Left cardiac atrium (tissue), 4 donors: ENCODE data around the gene ZNF682. TPM values are rescaled to one million over a fixed set of nuclear protein-coding genes. Genes with fewer than 3 reads are reported as not detected.
"Not testable (repeated sequence)": the region's sequence is repeated elsewhere in the genome, so short reads cannot be mapped to it uniquely, and the experiment has no call there.

ENCODE experiments used
- ATAC-seq, 2 donors: fragments of 200-7000 bp; cut with Tn5 transposase; one replicate each; pipeline ENCODE4 v1.9.1; 2020; ENCODE audit warnings: mild to moderate bottlenecking in 2 of 2, moderate library complexity in 2 of 2
- DNase-seq: peaks from one replicate; pipeline ENCODE4 v3.0.0-alpha.2; 2020
- intact Hi-C, 2 donors: fragments of 100-400 bp; cut with DNase I; formaldehyde crosslinking; loops; one replicate each; pipeline versions ENCODE4 v1.14.1 to v1.15.1; 2022 to 2023
- total RNA-seq, 2 donors: library from RNA; stranded (reverse); fragmentation: NEBNext Ultra II Directional; extraction: Animal tissue kit (Norgen Biotek cat#: 25700); gene quantifications; one replicate each; pipeline ENCODE4 v1.2.1, GENCODE V29; 2021
- donor health status: DM: no; HTN: yes; CAD: no.
- donor health status: DM: no; HTN: yes; CAD: no; lungs with severe emphysema.
- donor health status: DM: yes; HTN: yes; CAD: no.
- donor health status: Dilated cardiomyopathy.

Gene ZNF682
- total RNA-seq, 2 donors from 2014 or later, result 3.5 to 3.7 TPM

- DNase-seq (no peak), ATAC-seq (no peak)
- intact Hi-C loops, result no loop called here
Measured at GRCh38 chr19:20035935-20036334, 3.4 kb downstream of the ZNF682 start.

GRCh38 chr19:20028611-20029010 is 10.7 kb downstream of the ZNF682 start:
- no peak for ATAC-seq
- intact Hi-C loops, result no loop called here
- no peak for DNase-seq

GRCh38 chr19:20005741-20006140 is 33.6 kb downstream of the ZNF682 start:
- no peak for DNase-seq
- ATAC-seq, result no peak
- intact Hi-C loops, result no loop called here

- DNase-seq (peak; percentile 26), ATAC-seq (no peak)
- intact Hi-C loops, result no loop called here
Measured at GRCh38 chr19:19997656-19998268, 41.5 kb downstream of the ZNF682 start.

GRCh38 chr19:19966862-19967261 is 72.4 kb downstream of the ZNF682 start:
- intact Hi-C loops, result no loop called here
- no peak for ATAC-seq
- DNase-seq, result no peak

- intact Hi-C loops, ATAC-seq: not testable (repeated sequence)
Measured at GRCh38 chr19:19966126-19966525, 73.2 kb downstream of the ZNF682 start.

DNA sequence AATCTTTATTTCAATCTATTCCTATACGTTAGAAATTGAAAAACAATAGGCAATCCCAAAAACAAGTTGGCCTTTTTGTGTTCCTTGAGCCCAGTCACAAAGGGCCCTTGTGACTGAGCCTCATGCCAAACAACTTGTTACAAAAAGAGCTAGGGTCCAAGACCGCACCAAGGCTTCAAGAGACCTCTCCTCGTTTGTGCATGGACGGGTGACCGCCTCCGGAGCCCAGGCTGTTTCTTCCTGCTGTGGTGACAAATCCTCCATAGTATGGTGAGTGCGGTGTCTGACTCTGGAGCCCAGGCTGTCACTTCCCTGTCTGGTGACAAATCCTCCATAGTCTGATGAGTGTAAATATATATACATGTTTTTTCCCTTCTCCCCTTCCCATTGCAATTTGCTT is 74.9 kb downstream of the ZNF682 start:
- no peak for ATAC-seq
- intact Hi-C loops, result no loop called here
- DNase-seq, result no peak

More at GRCh38 chr19:19966126-19966525, 73.2 kb downstream of the ZNF682 start:
- DNase-seq, result not testable (repeated sequence)

GRCh38 chr19:19959151-19959799 is 80.0 kb downstream of the ZNF682 start:
- DNase-seq, result peak; percentile 76
- not testable (repeated sequence) for ATAC-seq
- intact Hi-C loops, result loop anchor here in 1 of 2 donors (5.0 kb wide), 1 partner anchor 427 kb away; no protein-coding TSS in a partner anchor

DNA sequence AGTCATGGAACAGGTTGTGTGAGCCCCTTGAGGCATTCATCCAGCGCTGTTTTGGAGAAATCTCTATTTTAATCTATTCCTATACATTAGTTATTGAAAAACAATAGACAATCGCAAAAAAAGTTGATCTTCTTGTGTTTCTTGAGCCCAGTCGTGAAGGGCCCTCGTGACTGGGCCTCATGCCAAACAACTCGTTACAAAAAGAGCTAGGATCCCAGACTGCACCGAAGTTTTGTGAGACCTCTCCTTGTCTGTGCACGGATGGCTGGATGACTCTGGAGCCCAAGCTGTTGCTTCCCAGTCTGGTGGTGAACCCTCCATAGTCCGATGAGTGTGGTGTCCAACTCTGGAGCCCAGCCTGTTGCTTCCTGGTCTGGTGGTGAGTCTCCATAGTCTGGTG is 81.5 kb downstream of the ZNF682 start:
- ATAC-seq, DNase-seq: not testable (repeated sequence)
- intact Hi-C loops, result loop anchor here in 1 of 2 donors (5.0 kb wide), 1 partner anchor 425 kb away; no protein-coding TSS in a partner anchor

DNA sequence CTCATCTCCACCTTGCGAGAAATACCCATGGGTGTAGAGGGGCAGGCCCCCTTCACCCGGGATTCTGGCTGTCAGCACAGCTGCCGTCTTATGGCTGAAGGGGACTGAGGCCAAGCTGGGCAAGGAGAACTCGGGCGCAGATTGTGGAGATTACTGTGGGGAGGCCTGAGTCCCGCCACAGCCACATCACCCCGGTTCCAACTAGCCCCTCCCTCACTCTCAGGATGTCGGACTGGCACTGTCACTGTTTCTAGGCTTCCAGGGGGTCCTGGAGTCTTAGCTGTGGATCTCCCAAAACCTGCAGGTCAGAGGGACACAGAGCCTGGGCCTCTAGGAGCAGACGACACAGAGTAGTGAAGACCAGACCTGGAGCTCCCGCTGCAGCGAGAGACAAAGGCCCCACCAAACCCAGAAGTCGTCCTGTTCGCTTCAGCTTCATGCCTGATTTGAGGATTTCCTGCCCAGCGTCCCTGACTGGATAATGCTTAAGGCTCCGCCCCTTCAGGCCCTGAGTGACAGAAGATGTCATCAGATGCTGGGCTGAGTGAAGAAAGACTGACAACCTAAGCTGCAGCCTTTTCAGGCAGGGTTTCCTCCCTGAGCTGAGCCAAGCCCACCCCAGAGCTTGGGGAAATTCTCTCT is 82.8 kb downstream of the ZNF682 start:
- ATAC-seq, result no peak
- DNase-seq, result no peak
- intact Hi-C loops, result loop anchor here in 1 of 2 donors (5.0 kb wide), 1 partner anchor 424 kb away; no protein-coding TSS in a partner anchor

GRCh38 chr19:19955208-19955607 is 84.1 kb downstream of the ZNF682 start:
- ATAC-seq (no peak), DNase-seq (no peak)
- intact Hi-C loops, result loop anchor here in 1 of 2 donors (5.0 kb wide), 1 partner anchor 423 kb away; no protein-coding TSS in a partner anchor

Other genes with a start within 250 kb of the ZNF682 start
- gene ZNF506, start 217.8 kb downstream of the ZNF682 start, total RNA-seq, result 10 to 100 TPM; 12.5 to 12.8 TPM
- 1 to 10 TPM; 6.3 to 8.2 TPM for gene ZNF253, start 173.6 kb downstream of the ZNF682 start, total RNA-seq
- 1 to 10 TPM; 2.7 to 3.4 TPM for gene ZNF93, start 138.6 kb downstream of the ZNF682 start, total RNA-seq
- 1 to 10 TPM; 1.7 to 2.0 TPM for gene ZNF90, start 38.5 kb upstream of the ZNF682 start, total RNA-seq
- 1 to 10 TPM; 3.0 to 3.2 TPM for gene ZNF486, start 127.7 kb upstream of the ZNF682 start, total RNA-seq